GM23248 (cell line): Measurements from ENCODE around the gene GREB1.

Experiments
- EZH2 ChIP-seq: fragments of 200-600 bp; sonication (generic); IDR thresholded peaks from 2 replicates; pipeline ENCODE4 v1.6.1; 2018; ENCODE audit warnings: antibody characterized with exemption, mild to moderate bottlenecking; ENCODE audit not compliant: insufficient read depth, poor library complexity, severe bottlenecking
- EZH2phosphoT487 ChIP-seq: fragments of 200-600 bp; sonication (generic); IDR thresholded peaks from 2 replicates; pipeline ENCODE4 v1.6.1; 2018; ENCODE audit warnings: antibody characterized with exemption, moderate library complexity, mild to moderate bottlenecking, low read depth; ENCODE audit not compliant: insufficient read depth

DNA sequence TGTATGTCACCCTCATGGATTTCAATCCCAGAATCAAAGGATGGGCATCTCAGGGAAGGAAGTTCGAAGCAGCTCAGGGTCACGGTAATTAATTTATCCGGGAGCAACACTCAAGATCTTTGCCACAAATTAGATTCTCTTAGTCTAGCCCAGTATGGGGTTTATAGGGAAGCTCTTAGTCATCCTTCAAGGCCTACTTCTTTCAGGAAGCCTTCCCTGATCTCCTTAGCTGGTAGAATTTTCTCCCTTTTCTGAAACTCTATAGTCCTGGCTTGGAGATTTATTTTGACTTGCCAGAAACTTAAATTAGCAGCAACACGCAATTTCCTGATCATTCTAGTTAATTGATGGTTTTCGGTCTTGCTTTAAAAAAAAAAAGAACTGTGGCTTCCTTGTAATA is 20.5 kb upstream of the GREB1 start:
- no peak for TF ChIP-seq EZH2phosphoT487
- TF ChIP-seq EZH2: no peak
